Thyroid gland (tissue), 4 donors: ENCODE data around the gene EDIL3. TPM values are rescaled to one million over a fixed set of nuclear protein-coding genes. Genes with fewer than 3 reads are reported as not detected.

Experiments
- DNase-seq, 2 donors: peaks; one replicate each; pipeline ENCODE4 v3.0.0-alpha.2; 2019
- H3K27ac ChIP-seq, 3 donors: fragments of 200-600 bp; sonication (generic); 1 replicate in 2 of 3; 2 replicates in 1 of 3; pipeline ENCODE4 v1.5.1; 2016 to 2019; ENCODE audit warnings: mild to moderate bottlenecking in 1 of 3, moderate library complexity in 1 of 3
- H3K27me3 ChIP-seq: fragments of 200-600 bp; sonication (generic); one replicate; pipeline ENCODE4 v1.5.1; 2019
- H3K36me3 ChIP-seq, 2 donors: fragments of 200-600 bp; sonication (generic); one replicate each; pipeline ENCODE4 v1.5.1; 2016 to 2019
- H3K4me1 ChIP-seq, 2 donors: fragments of 200-600 bp; sonication (generic); one replicate each; pipeline ENCODE4 v1.5.1; 2017 to 2019
- H3K4me3 ChIP-seq, 3 donors: fragments of 200-600 bp; sonication (generic); replicated peaks in 1 of 3; 1 replicate in 2 of 3; 2 replicates in 1 of 3; pipeline ENCODE4 v1.5.1; 2016; ENCODE audit warnings: mild to moderate bottlenecking in 1 of 3
- H3K9me3 ChIP-seq: fragments of 200-600 bp; sonication (generic); one replicate; pipeline ENCODE4 v1.5.1; 2017
- CTCF ChIP-seq, 6 experiments: fragments of 200-600 bp in 3 of 6; fragments of 450-650 bp in 3 of 6; sonication (generic) in 3 of 6; IDR thresholded peaks; one replicate each; pipeline ENCODE4 v1.5.1; 2016 to 2019; ENCODE audit warnings: antibody characterized with exemption in 6 of 6, mild to moderate bottlenecking in 2 of 6, inconsistent platforms in 1 of 6, moderate library complexity in 1 of 6
- POLR2A ChIP-seq, 2 donors: fragments of 450-650 bp; IDR thresholded peaks; one replicate each; pipeline ENCODE4 v1.6.1; 2017; ENCODE audit warnings: antibody characterized with exemption in 2 of 2, mild to moderate bottlenecking in 2 of 2, moderate library complexity in 1 of 2
- WGBS, 2 donors: methylation state at CpG; one replicate each; pipeline ENCODE4 v1.1.5; 2017; 5-methylcytosine and 5-hydroxymethylcytosine counted together
- intact Hi-C: fragments of 100-400 bp; cut with DNase I; formaldehyde crosslinking; loops from one replicate; pipeline ENCODE4 v1.15.1; 2023
- total RNA-seq, 4 donors: library from RNA; depleted of rRNA; stranded (reverse); fragments of >200 nt; gene quantifications; one replicate each; pipeline ENCODE4 v1.2.3, GENCODE V29; 2016

EDIL3 gene
- total RNA-seq, 4 donors from 2014 or later, result 2.0 to 5.5 (median 3.3) TPM

GRCh38 chr5:83924891-83925290 is 459.8 kb downstream of the EDIL3 start:
- H3K4me3 ChIP-seq, result no peak overlapping the region
- no peak for DNase-seq
- TF ChIP-seq CTCF (IDR thresholded peaks at IDR 0.05), result no peak
- no peak for TF ChIP-seq POLR2A (IDR thresholded peaks at IDR 0.05)
- intact Hi-C loops, result no loop called here
- H3K4me1 ChIP-seq, result no peaks in the 10 kb centered on the region
- 92 to 93% methylated on average over 3 of the region's 3 CpGs for WGBS, 2 donors
- H3K36me3 ChIP-seq, result no peaks in the 10 kb centered on the region
- H3K27me3 ChIP-seq, result no peaks in the 10 kb centered on the region
- no peak overlapping the region for H3K27ac ChIP-seq
- no peaks in the 10 kb centered on the region for H3K9me3 ChIP-seq

- WGBS, 2 donors, result 68 to 69% methylated on average over 1 of the region's 1 CpG
- TF ChIP-seq CTCF (IDR thresholded peaks at IDR 0.05) (no peak), POLR2A (IDR thresholded peaks at IDR 0.05) (no peak)
- H3K36me3 ChIP-seq, result no peaks in the 10 kb centered on the region
- no peak overlapping the region for H3K27ac ChIP-seq
- H3K4me3 ChIP-seq, result no peak overlapping the region
- H3K9me3 ChIP-seq, result no peaks in the 10 kb centered on the region
- no peaks in the 10 kb centered on the region for H3K27me3 ChIP-seq
- no peak for DNase-seq
- no peaks in the 10 kb centered on the region for H3K4me1 ChIP-seq
- intact Hi-C loops, result no loop called here
Measured at GRCh38 chr5:83924171-83924570, 460.5 kb downstream of the EDIL3 start.

- H3K4me1 ChIP-seq, result no peaks in the 10 kb centered on the region
- TF ChIP-seq CTCF (IDR thresholded peaks at IDR 0.05) (no peak), POLR2A (IDR thresholded peaks at IDR 0.05) (no peak)
- no peaks in the 10 kb centered on the region for H3K9me3 ChIP-seq
- H3K27ac ChIP-seq, result no peak overlapping the region
- DNase-seq, result no peak
- H3K4me3 ChIP-seq, result no peak overlapping the region
- no peaks in the 10 kb centered on the region for H3K27me3 ChIP-seq
- intact Hi-C loops, result no loop called here
- 78 to 84% methylated on average over 4 of the region's 4 CpGs for WGBS, 2 donors
- no peaks in the 10 kb centered on the region for H3K36me3 ChIP-seq
Measured at GRCh38 chr5:83922699-83923098, 462.0 kb downstream of the EDIL3 start.

GRCh38 chr5:83921666-83922193 is 462.9 kb downstream of the EDIL3 start:
- Histone ChIP-seq H3K4me3 (no peak overlapping the region), H3K4me1 (no peaks in the 10 kb centered on the region), H3K36me3 (no peaks in the 10 kb centered on the region), H3K27ac (no peak overlapping the region), H3K9me3 (no peaks in the 10 kb centered on the region), H3K27me3 (no peaks in the 10 kb centered on the region)
- DNase-seq, result no peak
- TF ChIP-seq POLR2A (IDR thresholded peaks at IDR 0.05), result no peak
- no peak for TF ChIP-seq CTCF (IDR thresholded peaks at IDR 0.05)
- intact Hi-C loops, result no loop called here
- WGBS, 2 donors, result 85 to 86% methylated on average over 5 of the region's 5 CpGs

GRCh38 chr5:83919071-83920041 is 465.3 kb downstream of the EDIL3 start:
- no peak overlapping the region for H3K4me3 ChIP-seq
- H3K36me3 ChIP-seq, result no peaks in the 10 kb centered on the region
- TF ChIP-seq POLR2A (IDR thresholded peaks at IDR 0.05), result no peak
- TF ChIP-seq CTCF (IDR thresholded peaks at IDR 0.05), result no peak
- no peak overlapping the region for H3K27ac ChIP-seq
- no peak for DNase-seq
- no peaks in the 10 kb centered on the region for H3K4me1 ChIP-seq
- no peaks in the 10 kb centered on the region for H3K27me3 ChIP-seq
- 72 to 78% methylated on average over 4 of the region's 4 CpGs for WGBS, 2 donors
- H3K9me3 ChIP-seq, result no peaks in the 10 kb centered on the region
- intact Hi-C loops, result no loop called here
